HepG2 (cell line): ENCODE results near the gene ZNF500. TPM values are rescaled to one million over a fixed set of nuclear protein-coding genes. Genes with fewer than 3 reads are reported as not detected.
A peak's percentile ranks its signal among the peaks of the same experiment; 100 is the strongest.

Source experiments
- ATF2 ChIP-seq: sonication (generic); formaldehyde crosslinking; IDR thresholded peaks from 2 replicates; pipeline ENCODE4 v1.4.0; 2020; ENCODE audit warnings: missing genetic modification reagents
- BCL3 ChIP-seq: sonication (generic); formaldehyde crosslinking; IDR thresholded peaks from 2 replicates; pipeline ENCODE4 v1.5.1; 2020; ENCODE audit warnings: mild to moderate bottlenecking, missing genetic modification reagents, moderate library complexity
- BRCA1 ChIP-seq: sonication (generic); formaldehyde crosslinking; IDR thresholded peaks from 2 replicates; pipeline ENCODE4 v1.4.0; 2020; ENCODE audit warnings: missing genetic modification reagents
- FOXC1 ChIP-seq: sonication (generic); formaldehyde crosslinking; IDR thresholded peaks from 2 replicates; pipeline ENCODE4 v1.8.0; 2022; ENCODE audit warnings: mild to moderate bottlenecking, missing genetic modification reagents, borderline replicate concordance
- GABPB1 ChIP-seq: IDR thresholded peaks from 2 replicates; pipeline ENCODE4 v1.6.1; 2016; ENCODE audit warnings: mild to moderate bottlenecking, missing genetic modification reagents, moderate library complexity, missing compliant biosample characterization
- IRF1 ChIP-seq: sonication (generic); formaldehyde crosslinking; IDR thresholded peaks from 2 replicates; pipeline ENCODE4 v1.4.0; 2020; ENCODE audit warnings: low read depth, mild to moderate bottlenecking, missing genetic modification reagents
- MTA1 ChIP-seq: sonication (generic); formaldehyde crosslinking; IDR thresholded peaks from 2 replicates; pipeline ENCODE4 v1.4.0; 2020; ENCODE audit warnings: missing genetic modification reagents, mild to moderate bottlenecking, borderline replicate concordance
- NFIB ChIP-seq: sonication (generic); formaldehyde crosslinking; IDR thresholded peaks from 2 replicates; pipeline ENCODE4 v1.9.0; 2021; ENCODE audit warnings: missing genetic modification reagents, mild to moderate bottlenecking, borderline replicate concordance
- POGK ChIP-seq: sonication (generic); formaldehyde crosslinking; conservative IDR thresholded peaks from 2 replicates; pipeline ENCODE4 v1.8.0; 2022; ENCODE audit warnings: mild to moderate bottlenecking, moderate library complexity, missing genetic modification reagents
- PRMT3 ChIP-seq: sonication (generic); formaldehyde crosslinking; IDR thresholded peaks from 2 replicates; pipeline ENCODE4 v1.8.1; 2022; ENCODE audit warnings: low read depth, mild to moderate bottlenecking, moderate library complexity, missing genetic modification reagents, borderline replicate concordance
- RFXAP ChIP-seq: sonication (generic); formaldehyde crosslinking; IDR thresholded peaks from 2 replicates; pipeline ENCODE4 v1.4.0; 2020; ENCODE audit warnings: missing genetic modification reagents, borderline replicate concordance
- RNF219 ChIP-seq: sonication (generic); formaldehyde crosslinking; IDR thresholded peaks from 2 replicates; pipeline ENCODE4 v1.5.0; 2020; ENCODE audit warnings: mild to moderate bottlenecking, missing genetic modification reagents
- SP1 ChIP-seq, 2 experiments: fragments of 450-650 bp in 1 of 2; sonication (generic) in 1 of 2; formaldehyde crosslinking in 1 of 2; IDR thresholded peaks; 2 replicates each; pipeline versions ENCODE4 v1.4.0 to v1.6.1; 2016 to 2020; ENCODE audit warnings: missing genetic modification reagents in 1 of 2
- ZFP36 ChIP-seq: fragments of 150-350 bp; IDR thresholded peaks from 2 replicates; pipeline ENCODE4 v1.6.1; 2018; ENCODE audit warnings: borderline replicate concordance, low read length, low read depth; ENCODE audit not compliant: partially characterized antibody
- ZMYM2 ChIP-seq: sonication (generic); formaldehyde crosslinking; IDR thresholded peaks from 2 replicates; pipeline ENCODE4 v1.8.0; 2022; ENCODE audit warnings: mild to moderate bottlenecking, missing genetic modification reagents
- ZNF17 ChIP-seq: sonication (generic); formaldehyde crosslinking; IDR thresholded peaks from 2 replicates; pipeline ENCODE4 v1.5.0; 2020; ENCODE audit warnings: mild to moderate bottlenecking, missing genetic modification reagents
- ZNF180 ChIP-seq: sonication (generic); formaldehyde crosslinking; IDR thresholded peaks from 2 replicates; pipeline ENCODE4 v1.4.0; 2020; ENCODE audit warnings: low read depth, missing genetic modification reagents, borderline replicate concordance
- ZNF207 ChIP-seq: fragments of 450-650 bp; IDR thresholded peaks from 2 replicates; pipeline ENCODE4 v1.6.1; 2016; ENCODE audit warnings: antibody characterized with exemption, borderline replicate concordance
- ZNF468 ChIP-seq: sonication (generic); formaldehyde crosslinking; IDR thresholded peaks from 2 replicates; pipeline ENCODE4 v1.8.0; 2022; ENCODE audit warnings: mild to moderate bottlenecking, moderate library complexity, missing genetic modification reagents
- ZNF639 ChIP-seq: conservative IDR thresholded peaks from 2 replicates; pipeline ENCODE4 v1.6.1; 2018; ENCODE audit warnings: missing genetic modification reagents
- polyA plus RNA-seq, 8 experiments: library from polyadenylated mRNA; depleted of rRNA in 3 of 8; stranded (reverse) in 7 of 8; unstranded in 1 of 8; fragments of >200 nt; fragmentation: Illumina TruSeq in 4 of 8; extraction: Trizol in 4 of 8; gene quantifications; 2 replicates each; pipeline versions ENCODE4 v1.2.1 to v1.2.3, GENCODE V29; 2011 to 2016; ENCODE audit warnings: low read depth in 4 of 8, missing spikeins in 1 of 8, mixed read lengths in 1 of 8; ENCODE audit not compliant: insufficient read depth in 1 of 8
- total RNA-seq, 5 experiments: library from RNA; depleted of rRNA; stranded (reverse); fragments of >200 nt; fragmentation: Illumina TruSeq; extraction: Trizol; gene quantifications; 2 replicates each; pipeline ENCODE4 v1.2.3, GENCODE V29; 2016; ENCODE audit warnings: low read depth in 1 of 5

Gene ZNF500
- total and polyA plus RNA-seq, 2 of the 13 experiments (the other 11 are each of a cell fraction or from before 2014, with no cell fraction given) = 6.1 to 12.2 TPM

GRCh38 chr16:4800290-4801041 lies 33.5 kb upstream of the ZNF500 start (continued):
- TF ChIP-seq BCL3 (CRISPR knock-in tag) (no peak), RNF219 (CRISPR knock-in tag) (no peak), BRCA1 (CRISPR knock-in tag) (no peak), ZNF639 (peak; percentile 11; the same call in 1 of the 2 replicates), ATF2 (CRISPR knock-in tag) (no peak), ZFP36 (no peak), IRF1 (CRISPR knock-in tag) (no peak), MTA1 (CRISPR knock-in tag) (no peak), GABPB1 (CRISPR knock-in tag) (peak; percentile 84), ZNF468 (CRISPR knock-in tag) (no peak), FOXC1 (CRISPR knock-in tag) (no peak), ZNF207 (no peak), RFXAP (no peak), ZNF180 (CRISPR knock-in tag) (no peak), SP1 (IDR thresholded peaks at IDR 0.05) (no peak), SP1 (CRISPR knock-in tag; IDR thresholded peaks at IDR 0.05) (no peak), NFIB (no peak), ZNF17 (CRISPR knock-in tag) (no peak), ZMYM2 (CRISPR knock-in tag) (no peak), PRMT3 (CRISPR knock-in tag) (no peak), POGK (CRISPR knock-in tag) (no peak)
